DND-41 (cell line): ENCODE results near the gene TMEM182.

Experiments used
- ATAC-seq: fragments of 200-7000 bp; cut with Tn5 transposase; 3 replicates; pipeline ENCODE4 v1.9.1; 2021; ENCODE audit warnings: low read depth; ENCODE audit not compliant: insufficient read depth
- DNase-seq: peaks from one replicate; pipeline ENCODE4 v3.0.0-alpha.2; 2020
- H2AFZ ChIP-seq: 2 replicates; pipeline ENCODE4 v1.6.0; 2012; ENCODE audit warnings: low read depth, low read length
- H3K27ac ChIP-seq: 2 replicates; pipeline ENCODE4 v1.5.1; 2012; ENCODE audit warnings: low read length, inconsistent platforms
- H3K27me3 ChIP-seq: fragments of 200-600 bp; sonication (generic); 2 replicates; pipeline ENCODE4 v1.6.0; 2012; ENCODE audit warnings: low read length, mild to moderate bottlenecking, inconsistent platforms; ENCODE audit not compliant: insufficient read depth, poor library complexity
- H3K36me3 ChIP-seq: 2 replicates; pipeline ENCODE4 v1.5.1; 2012; ENCODE audit warnings: low read length, inconsistent platforms; ENCODE audit not compliant: insufficient read depth
- H3K4me1 ChIP-seq: 2 replicates; pipeline ENCODE4 v1.5.1; 2012; ENCODE audit warnings: mild to moderate bottlenecking, low read length; ENCODE audit not compliant: insufficient read depth
- H3K4me2 ChIP-seq: 2 replicates; pipeline ENCODE4 v1.6.0; 2012; ENCODE audit warnings: mild to moderate bottlenecking, moderate library complexity, low read length, inconsistent platforms; ENCODE audit not compliant: insufficient read depth
- H3K4me3 ChIP-seq, 2 experiments: fragments of 200-600 bp in 1 of 2; shearing (Covaris generic) in 1 of 2; 2 replicates each; pipeline ENCODE4 v1.5.1; 2012 to 2016; ENCODE audit warnings: inconsistent platforms in 2 of 2, low read length in 2 of 2, mild to moderate bottlenecking in 2 of 2, low read depth in 1 of 2, moderate library complexity in 1 of 2
- H3K79me2 ChIP-seq: 2 replicates; pipeline ENCODE4 v1.6.0; 2012; ENCODE audit warnings: low read length, inconsistent platforms; ENCODE audit not compliant: insufficient read depth
- H3K9ac ChIP-seq: 2 replicates; pipeline ENCODE4 v1.6.0; 2012; ENCODE audit warnings: low read depth, mild to moderate bottlenecking, inconsistent platforms, low read length, moderate library complexity
- H3K9me3 ChIP-seq: 2 replicates; pipeline ENCODE4 v1.5.1; 2012; ENCODE audit warnings: low read length, moderate library complexity, mild to moderate bottlenecking, inconsistent platforms; ENCODE audit not compliant: insufficient read depth, severe bottlenecking
- H4K20me1 ChIP-seq: 2 replicates; pipeline ENCODE4 v1.6.0; 2012; ENCODE audit warnings: low read length; ENCODE audit not compliant: insufficient read depth
- CTCF ChIP-seq: IDR thresholded peaks from 2 replicates; pipeline ENCODE4 v1.5.1; 2012; ENCODE audit warnings: borderline replicate concordance, low read length, moderate library complexity, mild to moderate bottlenecking; ENCODE audit not compliant: poor library complexity, severe bottlenecking; ENCODE audit errors: extremely low read depth
- EZH2 ChIP-seq: IDR thresholded peaks from 3 replicates; pipeline ENCODE4 v1.6.1; 2012; ENCODE audit warnings: borderline replicate concordance, low read depth, mild to moderate bottlenecking, moderate library complexity, low read length, inconsistent platforms; ENCODE audit not compliant: severe bottlenecking

The TMEM182 gene

DNA sequence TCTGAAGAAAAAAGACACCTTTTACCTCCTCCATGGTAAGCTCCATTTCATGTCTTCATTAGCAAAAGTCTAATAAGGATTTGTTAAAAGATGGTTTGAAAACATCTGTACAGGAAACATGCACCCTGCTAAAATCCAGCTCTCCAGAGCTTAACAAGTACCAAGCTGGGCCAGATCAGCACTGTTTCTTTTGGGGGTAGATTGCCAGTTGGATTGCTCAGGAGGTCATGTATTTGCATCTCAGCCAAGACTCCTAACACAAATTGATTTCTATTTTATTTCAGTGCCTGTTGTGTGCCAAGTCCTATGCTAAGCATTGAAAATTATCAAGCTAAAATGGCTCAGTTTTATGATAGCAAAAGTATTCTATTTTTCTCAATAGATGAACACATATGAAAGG lies 3.4 kb upstream of the TMEM182 start:
- no peak for ATAC-seq
- DNase-seq: no peak
- Histone ChIP-seq H3K9me3 (no peaks in the 10 kb centered on the region), H3K27ac (no peak overlapping the region), H3K36me3 (no peaks in the 10 kb centered on the region), H2AFZ (no peak overlapping the region), H4K20me1 (no peaks in the 10 kb centered on the region), H3K4me3 (no peak overlapping the region), H3K9ac (no peak overlapping the region), H3K4me2 (no peak overlapping the region), H3K79me2 (no peaks in the 10 kb centered on the region), H3K27me3 (no peaks in the 10 kb centered on the region), H3K4me1 (no peaks in the 10 kb centered on the region)
- TF ChIP-seq EZH2 (no peak), CTCF (no peak)

GRCh38 chr2:102764083-102764482 lies 2.3 kb downstream of the TMEM182 start:
- TF ChIP-seq EZH2: no peak
- no peak for TF ChIP-seq CTCF
- Histone ChIP-seq H3K9ac (no peak overlapping the region), H3K4me1 (no peaks in the 10 kb centered on the region), H3K79me2 (no peaks in the 10 kb centered on the region), H3K4me2 (no peak overlapping the region), H3K27ac (no peak overlapping the region), H3K4me3 (no peak overlapping the region), H3K36me3 (peaks cover 12% of the 10 kb centered on the region; the same call in 1 of the 2 replicates), H3K27me3 (no peaks in the 10 kb centered on the region), H3K9me3 (no peaks in the 10 kb centered on the region), H4K20me1 (no peaks in the 10 kb centered on the region), H2AFZ (no peak overlapping the region)
- ATAC-seq (no peak), DNase-seq (no peak)

DNA sequence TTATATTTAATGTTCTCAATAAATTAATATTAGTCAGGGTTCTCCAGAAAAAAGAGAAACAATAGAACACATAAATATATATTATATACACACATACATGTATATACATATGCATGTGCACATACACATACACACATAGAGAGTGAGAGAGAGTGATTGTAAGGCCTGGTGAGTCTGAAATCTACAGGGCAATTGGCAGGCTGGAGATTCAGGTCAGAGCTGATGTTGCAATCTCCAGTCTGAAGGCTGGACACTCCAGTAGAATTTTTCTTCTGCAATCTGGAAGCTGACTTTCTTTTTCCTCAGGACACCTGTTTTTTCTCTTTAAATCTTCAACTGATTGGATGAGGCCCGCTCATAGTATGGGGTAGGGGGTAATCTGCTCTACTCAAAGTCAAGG lies 3.2 kb downstream of the TMEM182 start:
- Histone ChIP-seq H2AFZ (no peak overlapping the region), H3K9me3 (no peaks in the 10 kb centered on the region), H3K27me3 (no peaks in the 10 kb centered on the region), H3K4me3 (no peak overlapping the region), H3K36me3 (peaks cover 12% of the 10 kb centered on the region; the same call in 1 of the 2 replicates), H3K27ac (no peak overlapping the region), H3K9ac (no peak overlapping the region), H3K79me2 (no peaks in the 10 kb centered on the region), H4K20me1 (no peaks in the 10 kb centered on the region), H3K4me2 (no peak overlapping the region), H3K4me1 (no peaks in the 10 kb centered on the region)
- DNase-seq (no peak), ATAC-seq (no peak)
- TF ChIP-seq EZH2 (no peak), CTCF (no peak)

- Histone ChIP-seq H4K20me1 (no peaks in the 10 kb centered on the region), H3K9me3 (no peaks in the 10 kb centered on the region), H3K27me3 (no peaks in the 10 kb centered on the region), H2AFZ (no peak overlapping the region), H3K4me2 (no peak overlapping the region), H3K79me2 (no peaks in the 10 kb centered on the region), H3K36me3 (peaks cover 12% of the 10 kb centered on the region; the same call in 1 of the 2 replicates), H3K4me1 (no peaks in the 10 kb centered on the region), H3K4me3 (no peak overlapping the region), H3K27ac (no peak overlapping the region), H3K9ac (no peak overlapping the region)
- DNase-seq: no peak
- TF ChIP-seq CTCF (no peak), EZH2 (no peak)
- no peak for ATAC-seq
Observed at GRCh38 chr2:102768253-102768652, 6.4 kb downstream of the TMEM182 start.
